ENCODE data around the gene PEPD. TPM values are rescaled to one million over a fixed set of nuclear protein-coding genes. Genes with fewer than 3 reads are reported as not detected.

Gene PEPD
- total RNA-seq, 1 experiment from 2014 or later: 116 TPM

DNA sequence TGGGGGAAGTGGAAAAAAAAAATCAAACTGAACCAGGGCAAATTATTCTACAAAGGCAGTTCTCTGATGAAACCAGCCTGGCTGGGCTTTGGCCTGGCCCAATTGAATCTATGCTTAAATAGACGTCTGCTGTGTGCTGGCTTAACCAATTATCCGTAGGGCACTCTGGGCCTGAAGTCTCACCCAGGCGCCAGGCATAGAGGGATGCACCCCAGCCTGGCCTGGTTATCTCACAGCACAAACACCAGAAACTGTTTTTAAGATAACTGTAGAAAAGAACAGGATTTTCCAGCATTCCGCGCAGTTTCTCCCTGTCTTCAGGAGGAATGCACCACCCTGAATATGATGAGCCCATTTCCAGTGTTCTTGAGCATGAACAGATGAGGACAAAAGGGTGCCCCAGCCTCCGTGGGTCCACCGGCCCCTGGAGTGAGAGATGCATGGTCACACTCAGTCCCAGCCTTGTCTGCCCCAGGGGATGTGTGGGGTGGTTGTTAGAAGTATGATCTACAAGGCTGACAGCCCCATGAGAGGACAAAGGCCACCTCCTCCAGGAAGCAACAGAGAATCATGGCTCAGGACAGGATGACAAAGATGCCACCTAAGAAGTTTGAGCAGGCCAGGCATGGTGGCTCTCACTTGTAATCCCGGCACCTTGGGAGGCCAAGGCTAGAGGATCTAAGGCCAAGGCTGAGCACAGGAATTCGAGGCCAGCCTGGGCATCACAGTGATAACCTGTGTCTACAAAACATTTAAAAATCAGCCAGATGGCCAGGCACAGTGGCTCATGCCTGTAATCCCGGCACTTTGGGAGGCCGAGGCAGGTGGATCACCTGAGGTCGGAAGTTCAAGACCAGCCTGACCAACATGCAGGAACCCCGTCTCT is 50.2 kb downstream of the PEPD start:
- BruUV-seq (replicated peaks): no TSS peak
- POLR2A ChIA-PET: no interaction called here
- no peaks in the 10 kb centered on the region for H3K9me3 Mint-ChIP-seq (ENCODE audit: unreplicated experiment)

DNA sequence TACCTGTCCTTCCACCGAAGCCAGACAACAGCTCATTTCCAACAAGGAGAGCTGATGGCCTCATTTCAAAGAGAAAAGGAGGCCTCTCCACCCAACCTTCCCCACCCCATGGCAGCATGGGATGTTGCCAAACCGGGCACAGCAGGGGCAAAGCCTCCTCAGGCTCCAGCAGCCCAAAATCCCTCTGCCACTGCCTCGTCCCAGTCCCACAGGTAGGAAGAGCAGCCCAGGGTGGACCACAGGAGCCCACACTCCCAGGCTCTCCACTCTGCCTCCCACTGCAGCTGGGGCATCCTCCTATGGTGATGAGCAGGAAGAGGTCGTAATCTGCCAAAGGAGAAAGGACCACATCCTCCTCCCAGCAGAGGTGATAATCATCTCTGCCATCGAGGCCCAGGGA is 50.9 kb downstream of the PEPD start:
- CTCF ChIA-PET: no interaction called here
- Mint-ChIP-seq H3K9me3 (ENCODE audit: unreplicated experiment) (no peaks in the 10 kb centered on the region), H3K36me3 (ENCODE audit: insufficient read depth, unreplicated experiment) (peaks cover 23% of the 10 kb centered on the region), H3K27me3 (ENCODE audit: insufficient read depth, unreplicated experiment) (no peaks in the 10 kb centered on the region), H3K27ac (ENCODE audit: unreplicated experiment) (no peak overlapping the region), H3K4me3 (ENCODE audit: unreplicated experiment) (no peak overlapping the region), H3K4me1 (ENCODE audit: low read depth, unreplicated experiment) (no peaks in the 10 kb centered on the region)
- no peaks in the 10 kb centered on the region; the same call in none of the 2 replicates for H3K36me3 ChIP-seq (ENCODE audit: control insufficient read depth, insufficient read depth, low read length)
- no TSS peak for BruUV-seq (replicated peaks)
- peak in 1 of 2 experiments; percentile 26 for DNase-seq
- no peaks in the 10 kb centered on the region for H3K9me3 ChIP-seq
- H3K4me1 ChIP-seq: no peaks in the 10 kb centered on the region
- no peaks in the 10 kb centered on the region for H3K27me3 ChIP-seq (replicated peaks; ENCODE audit: control insufficient read depth, insufficient read depth, low read length)
- TF ChIP-seq, protein P1, sequence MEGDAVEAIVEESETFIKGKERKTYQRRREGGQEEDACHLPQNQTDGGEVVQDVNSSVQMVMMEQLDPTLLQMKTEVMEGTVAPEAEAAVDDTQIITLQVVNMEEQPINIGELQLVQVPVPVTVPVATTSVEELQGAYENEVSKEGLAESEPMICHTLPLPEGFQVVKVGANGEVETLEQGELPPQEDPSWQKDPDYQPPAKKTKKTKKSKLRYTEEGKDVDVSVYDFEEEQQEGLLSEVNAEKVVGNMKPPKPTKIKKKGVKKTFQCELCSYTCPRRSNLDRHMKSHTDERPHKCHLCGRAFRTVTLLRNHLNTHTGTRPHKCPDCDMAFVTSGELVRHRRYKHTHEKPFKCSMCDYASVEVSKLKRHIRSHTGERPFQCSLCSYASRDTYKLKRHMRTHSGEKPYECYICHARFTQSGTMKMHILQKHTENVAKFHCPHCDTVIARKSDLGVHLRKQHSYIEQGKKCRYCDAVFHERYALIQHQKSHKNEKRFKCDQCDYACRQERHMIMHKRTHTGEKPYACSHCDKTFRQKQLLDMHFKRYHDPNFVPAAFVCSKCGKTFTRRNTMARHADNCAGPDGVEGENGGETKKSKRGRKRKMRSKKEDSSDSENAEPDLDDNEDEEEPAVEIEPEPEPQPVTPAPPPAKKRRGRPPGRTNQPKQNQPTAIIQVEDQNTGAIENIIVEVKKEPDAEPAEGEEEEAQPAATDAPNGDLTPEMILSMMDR (IDR thresholded peaks at IDR 0.05; ENCODE audit: insufficient read depth in 1 of 2, low read depth in 1 of 2, low read length in 1 of 2, severe bottlenecking in 1 of 2, unreplicated experiment in 1 of 2): no peak
- POLR2A ChIA-PET: no interaction called here
- intact Hi-C loops (cut with micrococcal nuclease; ENCODE audit: unreplicated experiment): no loop called here
- no peak overlapping the region for H3K4me3 ChIP-seq (ENCODE audit: low read depth, low read length)

More for the DNA sequence above, 50.2 kb downstream of the PEPD start:
- no peaks in the 10 kb centered on the region for H3K4me1 Mint-ChIP-seq (ENCODE audit: low read depth, unreplicated experiment)
- Histone ChIP-seq H3K36me3 (ENCODE audit: control insufficient read depth, insufficient read depth, low read length) (no peaks in the 10 kb centered on the region; the same call in none of the 2 replicates), H3K4me1 (no peaks in the 10 kb centered on the region), H3K27me3 (replicated peaks; ENCODE audit: control insufficient read depth, insufficient read depth, low read length) (no peaks in the 10 kb centered on the region), H3K4me3 (ENCODE audit: low read depth, low read length) (no peak overlapping the region), H3K9me3 (no peaks in the 10 kb centered on the region)
- no peak overlapping the region for H3K27ac Mint-ChIP-seq (ENCODE audit: unreplicated experiment)
- intact Hi-C loops (cut with micrococcal nuclease; ENCODE audit: unreplicated experiment): no loop called here
- no peaks in the 10 kb centered on the region for H3K27me3 Mint-ChIP-seq (ENCODE audit: insufficient read depth, unreplicated experiment)
- peak in 1 of 2 experiments; percentile 16 for DNase-seq
- CTCF ChIA-PET: interaction anchor here (0.7 kb wide), 1 partner anchor 174 kb away, joined by 3 read pairs; no protein-coding TSS in a partner anchor
- TF ChIP-seq, protein P1 (IDR thresholded peaks at IDR 0.05; ENCODE audit: insufficient read depth in 1 of 2, low read depth in 1 of 2, low read length in 1 of 2, severe bottlenecking in 1 of 2, unreplicated experiment in 1 of 2): no peak
- H3K4me3 Mint-ChIP-seq (ENCODE audit: unreplicated experiment): no peak overlapping the region
- H3K36me3 Mint-ChIP-seq (ENCODE audit: insufficient read depth, unreplicated experiment): peaks cover 23% of the 10 kb centered on the region

DNA sequence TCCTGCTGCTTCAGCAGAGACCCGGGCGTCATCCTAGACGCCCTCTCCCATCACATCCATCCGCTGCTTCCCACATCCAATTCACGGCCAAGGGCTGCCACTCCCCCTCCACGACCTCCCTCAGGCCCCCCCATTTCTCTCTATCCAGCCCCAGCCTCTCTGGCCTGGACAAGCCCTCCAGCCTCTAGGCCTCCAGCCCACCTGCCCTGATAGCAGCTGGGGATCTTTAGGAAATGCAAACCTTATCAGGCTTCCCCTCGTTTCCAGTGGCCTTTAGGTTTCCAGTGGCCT is 51.6 kb downstream of the PEPD start:
- no peaks in the 10 kb centered on the region for H3K9me3 ChIP-seq
- Mint-ChIP-seq H3K36me3 (ENCODE audit: insufficient read depth, unreplicated experiment) (peaks cover 23% of the 10 kb centered on the region), H3K27me3 (ENCODE audit: insufficient read depth, unreplicated experiment) (no peaks in the 10 kb centered on the region), H3K4me3 (ENCODE audit: unreplicated experiment) (no peak overlapping the region), H3K27ac (ENCODE audit: unreplicated experiment) (no peak overlapping the region), H3K4me1 (ENCODE audit: low read depth, unreplicated experiment) (no peaks in the 10 kb centered on the region), H3K9me3 (ENCODE audit: unreplicated experiment) (no peaks in the 10 kb centered on the region)
- TF ChIP-seq, protein P1 (IDR thresholded peaks at IDR 0.05; ENCODE audit: insufficient read depth in 1 of 2, low read depth in 1 of 2, low read length in 1 of 2, severe bottlenecking in 1 of 2, unreplicated experiment in 1 of 2): no peak
- intact Hi-C loops (cut with micrococcal nuclease; ENCODE audit: unreplicated experiment): no loop called here
- no peaks in the 10 kb centered on the region for H3K4me1 ChIP-seq
- no peaks in the 10 kb centered on the region for H3K27me3 ChIP-seq (replicated peaks; ENCODE audit: control insufficient read depth, insufficient read depth, low read length)
- DNase-seq: peak in 1 of 2 experiments; percentile 21
- H3K4me3 ChIP-seq (ENCODE audit: low read depth, low read length): no peak overlapping the region
- ChIA-PET CTCF (no interaction called here), POLR2A (no interaction called here)
- no TSS peak for BruUV-seq (replicated peaks)
- H3K36me3 ChIP-seq (ENCODE audit: control insufficient read depth, insufficient read depth, low read length): peaks cover 1% of the 10 kb centered on the region
